GM12801 (cell line): ENCODE measurements around the gene PDGFA.

ENCODE experiments used
- TF ChIP-seq, protein P1 (sequence below): IDR thresholded peaks from one replicate; pipeline ENCODE4 v1.5.1; 2011; ENCODE audit warnings: control low read depth; ENCODE audit not compliant: insufficient read length; ENCODE audit errors: extremely low read depth

Gene PDGFA

DNA sequence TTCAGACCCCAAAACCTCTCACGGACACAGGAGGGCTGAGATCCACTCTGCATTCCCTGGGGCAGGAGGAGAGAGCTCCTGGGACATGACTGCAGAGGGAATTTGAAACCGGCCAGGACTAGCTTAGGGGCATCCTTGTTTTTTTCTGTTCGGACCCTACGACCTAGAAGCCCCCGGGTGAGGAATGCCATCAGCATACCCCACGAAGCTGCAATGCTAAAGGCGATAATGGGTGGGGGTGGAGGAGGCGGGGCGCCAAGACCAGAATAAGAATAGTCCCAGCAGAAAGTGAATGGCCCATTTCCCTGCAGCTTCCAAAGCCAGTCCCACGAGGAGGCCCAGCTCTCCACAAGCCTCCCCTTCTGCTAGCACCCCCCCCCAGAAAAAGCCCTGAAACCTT lies 4.0 kb downstream of the PDGFA start:
- TF ChIP-seq, protein P1, sequence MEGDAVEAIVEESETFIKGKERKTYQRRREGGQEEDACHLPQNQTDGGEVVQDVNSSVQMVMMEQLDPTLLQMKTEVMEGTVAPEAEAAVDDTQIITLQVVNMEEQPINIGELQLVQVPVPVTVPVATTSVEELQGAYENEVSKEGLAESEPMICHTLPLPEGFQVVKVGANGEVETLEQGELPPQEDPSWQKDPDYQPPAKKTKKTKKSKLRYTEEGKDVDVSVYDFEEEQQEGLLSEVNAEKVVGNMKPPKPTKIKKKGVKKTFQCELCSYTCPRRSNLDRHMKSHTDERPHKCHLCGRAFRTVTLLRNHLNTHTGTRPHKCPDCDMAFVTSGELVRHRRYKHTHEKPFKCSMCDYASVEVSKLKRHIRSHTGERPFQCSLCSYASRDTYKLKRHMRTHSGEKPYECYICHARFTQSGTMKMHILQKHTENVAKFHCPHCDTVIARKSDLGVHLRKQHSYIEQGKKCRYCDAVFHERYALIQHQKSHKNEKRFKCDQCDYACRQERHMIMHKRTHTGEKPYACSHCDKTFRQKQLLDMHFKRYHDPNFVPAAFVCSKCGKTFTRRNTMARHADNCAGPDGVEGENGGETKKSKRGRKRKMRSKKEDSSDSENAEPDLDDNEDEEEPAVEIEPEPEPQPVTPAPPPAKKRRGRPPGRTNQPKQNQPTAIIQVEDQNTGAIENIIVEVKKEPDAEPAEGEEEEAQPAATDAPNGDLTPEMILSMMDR = no peak

DNA sequence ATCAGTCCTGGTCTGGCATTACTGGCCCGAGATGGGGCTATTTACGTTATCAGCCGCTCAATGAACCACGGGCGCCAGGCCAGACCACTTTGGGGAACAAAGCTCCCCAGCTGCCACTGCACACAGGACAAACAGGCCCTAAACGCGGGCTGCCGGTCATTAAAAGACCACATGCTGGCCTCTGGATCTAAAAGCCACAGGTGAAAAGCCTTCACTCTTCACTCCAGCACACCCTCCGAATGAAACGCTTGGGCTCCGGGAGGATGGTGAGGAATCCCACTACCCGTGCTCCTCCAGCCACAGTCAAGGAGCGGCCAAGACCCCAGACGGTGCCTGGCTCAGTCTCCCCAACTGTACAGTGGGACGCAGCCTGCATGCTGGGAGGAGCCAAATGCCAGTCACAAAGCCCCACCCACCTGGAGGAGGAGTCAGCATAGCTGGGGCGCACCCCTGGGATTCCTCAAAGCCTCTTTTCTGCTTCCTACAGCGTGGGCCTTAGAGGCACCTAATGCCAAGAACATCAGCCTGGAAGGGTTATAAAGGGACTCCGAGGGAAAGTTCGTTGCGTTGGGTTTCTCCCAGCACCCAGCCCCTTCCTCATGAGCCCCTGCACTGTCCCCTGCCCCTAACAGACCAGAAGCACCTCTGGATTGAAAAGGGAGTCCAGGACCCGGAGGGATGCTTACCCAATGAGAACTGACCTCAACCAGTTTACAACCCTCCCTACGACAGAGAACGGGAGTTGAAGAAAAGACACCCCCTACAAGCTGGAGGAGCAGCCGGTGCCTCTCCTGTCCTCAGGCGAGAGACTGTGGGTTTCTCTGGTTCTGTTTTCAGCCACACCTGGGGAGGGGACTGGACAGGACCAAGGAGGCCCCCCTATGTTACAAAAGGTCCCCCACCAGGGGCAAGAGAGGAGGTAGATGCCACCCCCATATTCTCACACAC lies 4.7 kb downstream of the PDGFA start:
- TF ChIP-seq, protein P1 = no peak

DNA sequence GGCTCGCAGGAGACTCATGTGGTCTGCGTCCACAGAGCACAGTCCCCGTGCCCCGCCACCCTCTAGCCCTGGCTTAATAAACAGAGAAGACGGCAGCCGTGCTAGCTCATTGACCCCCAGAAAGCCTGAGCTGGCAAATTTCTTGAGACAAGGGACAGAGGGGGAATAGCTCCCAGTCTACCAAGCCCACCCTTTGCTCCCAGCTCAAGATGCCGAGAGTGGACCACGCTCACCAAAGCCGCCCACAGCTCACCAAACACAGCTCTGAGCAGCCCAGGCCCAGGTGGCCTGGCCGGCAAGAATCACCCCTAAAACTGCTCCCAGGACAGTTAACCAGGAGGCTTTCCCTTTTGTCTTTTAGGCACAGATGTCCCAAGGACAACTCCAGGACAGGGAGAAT lies 5.4 kb downstream of the PDGFA start:
- TF ChIP-seq, protein P1 = no peak

DNA sequence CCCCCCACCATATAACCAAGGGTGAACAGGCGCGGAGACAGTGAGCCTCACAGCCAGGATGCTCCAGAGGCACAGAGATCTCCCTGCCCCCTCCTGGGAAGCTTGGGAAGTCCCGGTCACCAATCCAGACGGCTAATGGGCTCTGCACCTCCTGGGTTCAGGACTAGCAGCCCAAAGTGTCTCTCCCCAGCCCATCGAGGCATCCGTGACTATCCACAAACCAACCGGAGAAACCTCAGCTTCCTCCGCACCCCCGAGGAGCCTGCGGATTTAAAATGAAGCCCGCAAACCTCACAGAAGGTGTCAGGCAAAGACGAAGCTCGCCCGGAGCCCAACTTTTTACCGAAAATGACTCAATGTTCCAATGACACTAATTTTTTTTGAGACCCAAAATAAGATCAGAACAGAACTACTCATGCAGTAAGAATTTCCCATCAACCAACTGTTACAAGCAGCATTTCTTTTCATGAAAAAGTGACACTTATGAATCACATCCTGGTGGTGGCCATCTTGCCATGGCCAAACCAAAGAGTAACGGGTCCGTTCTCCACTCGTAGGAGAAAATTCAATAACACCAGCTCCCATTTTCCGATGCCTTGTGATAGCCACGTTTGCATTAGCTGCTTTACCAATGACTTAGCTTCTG lies 6.0 kb downstream of the PDGFA start:
- TF ChIP-seq, protein P1 = no peak

DNA sequence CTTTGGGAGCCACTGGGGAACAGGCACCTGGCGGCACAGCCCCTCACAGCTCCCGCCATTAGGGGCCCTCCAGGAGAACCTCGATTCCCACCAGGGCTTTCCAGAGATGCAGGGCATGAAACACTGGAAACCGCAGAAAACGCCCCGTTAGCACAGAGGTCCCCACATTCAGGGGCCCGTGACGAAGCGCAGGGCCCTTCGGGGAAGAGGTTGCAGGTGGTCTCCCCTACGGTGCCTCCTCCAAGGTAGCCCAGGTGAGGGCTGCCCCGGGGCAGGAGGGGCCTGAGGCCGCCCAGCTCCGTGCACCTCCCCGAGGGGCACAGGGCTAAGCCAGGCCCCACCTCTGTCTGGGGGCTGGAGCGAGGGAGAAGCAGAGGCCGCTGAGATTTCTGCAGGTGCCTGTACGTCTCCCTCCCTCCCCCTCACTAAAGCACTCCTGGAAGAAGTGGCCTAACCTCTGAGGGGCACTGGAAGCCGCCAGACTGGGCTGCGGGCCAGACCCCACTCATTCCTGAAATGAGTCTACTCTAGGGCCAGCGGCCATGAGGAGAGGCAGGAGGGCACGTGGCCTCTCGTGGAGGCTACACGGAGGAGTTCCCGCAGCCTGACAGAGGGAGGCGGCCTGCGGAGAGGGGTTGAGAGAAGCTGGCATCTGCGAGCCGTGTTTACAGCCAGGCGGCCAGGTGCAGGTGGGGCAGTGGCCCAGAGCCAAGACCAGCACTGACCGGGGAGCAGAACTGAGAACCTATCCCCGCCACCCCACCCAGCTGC lies 6.9 kb downstream of the PDGFA start:
- TF ChIP-seq, protein P1 = no peak

DNA sequence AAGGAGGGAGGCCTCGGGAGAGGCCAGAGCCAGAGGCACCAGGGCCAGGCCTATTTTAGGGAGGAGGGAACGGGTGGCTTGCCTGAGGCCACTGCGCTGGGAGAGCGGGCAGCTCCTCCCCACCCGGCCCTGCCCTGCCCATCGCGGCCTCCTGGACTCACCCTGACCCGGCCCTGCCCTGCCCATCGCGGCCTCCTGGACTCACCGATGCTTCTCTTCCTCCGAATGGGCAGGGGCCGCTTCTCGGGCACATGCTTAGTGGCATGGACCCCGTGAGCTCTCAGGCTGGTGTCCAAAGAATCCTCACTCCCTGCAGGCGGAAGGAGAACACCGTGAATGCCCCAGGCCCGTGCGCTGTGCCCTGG lies 7.5 kb downstream of the PDGFA start:
- TF ChIP-seq, protein P1 = no peak
